NCI-H1436 treated with DMSO at 0.1 percent for 48 hours (cell line): ENCODE results near the gene TOM1.
"Not testable (repeated sequence)": the region's sequence is repeated elsewhere in the genome, so short reads cannot be mapped to it uniquely, and the experiment has no call there.

Source experiments
- DNase-seq: peaks from one replicate; lab custom pipeline; 2025; lab: John Stamatoyannopoulos, UW

TOM1 gene

DNA sequence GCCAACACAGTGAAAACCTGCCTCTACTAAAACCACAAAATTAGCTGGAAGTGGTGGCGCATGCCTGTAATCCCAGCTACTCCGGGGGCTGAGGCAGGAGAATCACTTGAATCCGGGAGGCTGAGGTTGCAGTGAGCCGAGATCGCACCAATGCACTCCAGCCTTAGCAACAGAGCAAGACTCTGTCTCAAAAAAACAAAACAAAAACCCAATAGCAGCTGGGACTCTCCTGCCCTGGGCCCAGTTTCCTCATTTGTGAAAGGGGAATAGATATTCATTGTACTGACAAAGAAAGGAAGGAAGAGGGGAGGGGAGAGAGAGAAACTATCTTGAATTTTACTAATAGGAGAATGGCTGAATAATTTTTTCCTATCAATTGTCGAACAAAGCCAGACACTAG is 96.9 kb downstream of the TOM1 start:
- not testable (repeated sequence) for DNase-seq

DNA sequence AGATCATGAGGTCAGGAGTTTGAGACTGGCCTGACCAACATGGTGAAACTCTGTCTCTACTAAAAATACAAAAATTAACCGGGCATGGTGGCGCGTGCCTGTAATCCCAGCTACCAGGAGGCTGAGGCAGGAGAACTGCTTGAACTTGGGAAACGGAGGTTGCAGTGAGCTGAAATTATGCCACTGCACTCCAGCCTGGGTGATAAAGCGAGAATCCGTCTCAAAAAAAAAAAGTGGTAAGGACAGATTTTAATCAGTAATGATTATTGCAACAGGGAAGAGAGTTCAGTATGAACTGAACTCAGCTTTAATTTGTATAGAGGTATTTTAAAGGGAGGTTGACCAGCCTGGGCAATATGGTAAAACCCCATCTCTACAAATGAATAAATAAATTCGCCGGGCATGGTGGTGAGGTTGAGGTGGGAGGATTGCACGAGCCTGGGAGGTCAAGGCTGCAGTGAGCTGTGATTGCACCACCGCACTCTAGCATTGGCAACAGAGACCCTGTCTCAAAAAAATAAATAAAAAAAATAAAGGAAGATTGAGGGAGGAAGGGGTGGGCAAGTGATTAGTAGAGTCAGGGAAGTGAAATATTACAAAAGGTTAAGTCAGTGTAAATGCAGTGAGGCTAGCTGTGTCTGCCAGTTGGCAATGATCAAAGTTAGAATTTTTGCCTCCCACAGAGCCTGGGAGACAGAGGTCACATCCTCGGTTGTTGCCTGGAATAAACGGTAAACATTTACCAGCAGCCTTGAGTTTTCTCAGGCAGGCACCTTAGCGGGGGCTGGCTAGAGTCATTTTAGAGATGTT is 97.6 kb downstream of the TOM1 start:
- DNase-seq, result no peak
